Smooth muscle cell (in vitro differentiated cells): ENCODE measurements around the gene NIM1K. TPM values are rescaled to one million over a fixed set of nuclear protein-coding genes. Genes with fewer than 3 reads are reported as not detected.

Experiments
- DNase-seq: peaks from one replicate; lab custom pipeline; 2025; ENCODE audit not compliant: unreplicated experiment; lab: John Stamatoyannopoulos, UW
- H2AFZ ChIP-seq: fragments of 200-600 bp; sonication (generic); 2 replicates; pipeline ENCODE4 v1.6.0; 2016; ENCODE audit warnings: antibody characterized with exemption, low read depth, mild to moderate bottlenecking
- H3F3A ChIP-seq: fragments of 200-600 bp; sonication (generic); 2 replicates; pipeline ENCODE4 v1.6.0; 2017; ENCODE audit warnings: antibody characterized with exemption, low read depth
- H3K27ac ChIP-seq: fragments of 200-600 bp; sonication (generic); 2 replicates; pipeline ENCODE4 v1.5.1; 2016; ENCODE audit warnings: low read depth, mild to moderate bottlenecking
- H3K27me3 ChIP-seq: fragments of 200-600 bp; sonication (generic); 2 replicates; pipeline ENCODE4 v1.6.1; 2016; ENCODE audit warnings: low read depth, mild to moderate bottlenecking
- H3K36me3 ChIP-seq: fragments of 200-600 bp; sonication (generic); 2 replicates; pipeline ENCODE4 v1.5.1; 2016; ENCODE audit warnings: low read depth
- H3K4me1 ChIP-seq: fragments of 200-600 bp; sonication (generic); 2 replicates; pipeline ENCODE4 v1.5.1; 2016; ENCODE audit warnings: low read depth
- H3K4me2 ChIP-seq: fragments of 200-600 bp; sonication (generic); 2 replicates; pipeline ENCODE4 v1.6.0; 2016; ENCODE audit warnings: mild to moderate bottlenecking
- H3K4me3 ChIP-seq: fragments of 200-600 bp; sonication (generic); 2 replicates; pipeline ENCODE4 v1.5.1; 2016; ENCODE audit warnings: mild to moderate bottlenecking
- H3K79me2 ChIP-seq: fragments of 200-600 bp; sonication (generic); 2 replicates; pipeline ENCODE4 v1.6.0; 2016; ENCODE audit warnings: low read depth, mild to moderate bottlenecking
- H3K9ac ChIP-seq: fragments of 200-600 bp; sonication (generic); 2 replicates; pipeline ENCODE4 v1.6.0; 2016; ENCODE audit warnings: low read depth
- H3K9me3 ChIP-seq: fragments of 200-600 bp; sonication (generic); replicated peaks from 2 replicates; pipeline ENCODE4 v1.5.1; 2016; ENCODE audit warnings: low read depth
- H4K20me1 ChIP-seq: fragments of 200-600 bp; sonication (generic); 2 replicates; pipeline ENCODE4 v1.6.0; 2016; ENCODE audit warnings: low read depth
- CTCF ChIP-seq: fragments of 200-600 bp; sonication (generic); IDR thresholded peaks from 2 replicates; pipeline ENCODE4 v1.5.1; 2017; ENCODE audit warnings: borderline replicate concordance, mild to moderate bottlenecking, antibody characterized with exemption; ENCODE audit not compliant: insufficient read depth, poor library complexity, severe bottlenecking
- WGBS: methylation state at CpG from one replicate; pipeline ENCODE4 v1.1.7; 2016; ENCODE audit warnings: low lambda C conversion rate; 5-methylcytosine and 5-hydroxymethylcytosine counted together
- polyA plus RNA-seq: library from polyadenylated mRNA; unstranded; fragments of >200 nt; fragmentation: Nextera tagmentation; extraction: Ambion mirVana; gene quantifications from 2 replicates; pipeline ENCODE4 v1.2.1, GENCODE V29; 2016
- total RNA-seq: library from RNA; depleted of rRNA; stranded (reverse); fragments of >200 nt; gene quantifications from 2 replicates; pipeline ENCODE4 v1.2.3, GENCODE V29; 2014

NIM1K gene
- total and polyA plus RNA-seq, 2 experiments from 2014 or later: 0.17 to 0.54 TPM

GRCh38 chr5:43168175-43168574 is 23.9 kb upstream of the NIM1K start:
- Histone ChIP-seq H3K9ac (no peak overlapping the region), H3K4me1 (no peaks in the 10 kb centered on the region), H3K79me2 (peaks cover 2% of the 10 kb centered on the region), H3F3A (no peaks in the 10 kb centered on the region), H3K9me3 (no peaks in the 10 kb centered on the region), H4K20me1 (peaks cover 17% of the 10 kb centered on the region), H3K4me3 (no peak overlapping the region), H3K27me3 (no peaks in the 10 kb centered on the region), H3K27ac (no peak overlapping the region), H2AFZ (no peak overlapping the region), H3K36me3 (peaks cover 4% of the 10 kb centered on the region), H3K4me2 (no peak overlapping the region)
- WGBS: 94% methylated on average over 2 of the region's 2 CpGs
- no peak for TF ChIP-seq CTCF
- DNase-seq: no peak

GRCh38 chr5:43171451-43171850 is 20.6 kb upstream of the NIM1K start:
- H3K27me3 ChIP-seq: no peaks in the 10 kb centered on the region
- 97% methylated on average over 8 of the region's 8 CpGs for WGBS
- H3K4me1 ChIP-seq: no peaks in the 10 kb centered on the region
- no peak overlapping the region for H3K4me3 ChIP-seq
- H3K27ac ChIP-seq: no peak overlapping the region
- no peak for DNase-seq
- TF ChIP-seq CTCF: no peak
- peaks cover 15% of the 10 kb centered on the region for H3K36me3 ChIP-seq
- H2AFZ ChIP-seq: no peak overlapping the region
- H3F3A ChIP-seq: no peaks in the 10 kb centered on the region
- H3K9ac ChIP-seq: no peak overlapping the region
- peaks cover 5% of the 10 kb centered on the region for H3K79me2 ChIP-seq
- no peaks in the 10 kb centered on the region for H3K9me3 ChIP-seq
- peaks cover 14% of the 10 kb centered on the region for H4K20me1 ChIP-seq
- no peak overlapping the region for H3K4me2 ChIP-seq

DNA sequence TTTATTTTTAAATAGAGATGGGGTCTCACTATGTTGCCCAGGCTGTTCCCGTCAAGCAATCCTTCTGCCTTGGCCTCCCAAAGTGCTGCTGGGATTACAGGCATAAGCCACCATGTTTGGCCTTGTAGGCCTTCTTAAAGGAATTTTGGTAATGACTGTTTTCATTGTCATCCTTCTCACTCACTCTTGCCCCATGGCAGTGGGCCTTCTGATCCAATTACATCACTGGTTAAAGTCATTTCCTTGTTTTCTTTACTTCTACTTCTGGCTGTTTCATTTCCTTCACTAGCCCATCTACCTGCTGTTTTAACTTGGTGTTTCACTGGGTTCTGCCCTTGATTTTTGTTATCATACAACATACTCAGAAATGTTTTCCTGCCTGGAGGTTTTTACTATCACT is 20.1 kb upstream of the NIM1K start:
- no peak for TF ChIP-seq CTCF
- no peaks in the 10 kb centered on the region for H3F3A ChIP-seq

GRCh38 chr5:43172779-43173178 is 19.2 kb upstream of the NIM1K start:
- 97% methylated on average over 2 of the region's 2 CpGs for WGBS
- H3K27ac ChIP-seq: no peak overlapping the region

More for the DNA sequence above, 20.1 kb upstream of the NIM1K start:
- WGBS: 100% methylated on average over 1 of the region's 1 CpG
- Histone ChIP-seq H3K9ac (no peak overlapping the region), H3K9me3 (no peaks in the 10 kb centered on the region), H3K27me3 (no peaks in the 10 kb centered on the region), H4K20me1 (peaks cover 14% of the 10 kb centered on the region), H3K27ac (no peak overlapping the region), H3K4me3 (no peak overlapping the region), H3K79me2 (peaks cover 5% of the 10 kb centered on the region), H3K4me2 (no peak overlapping the region), H3K36me3 (peaks cover 15% of the 10 kb centered on the region), H3K4me1 (no peaks in the 10 kb centered on the region), H2AFZ (no peak overlapping the region)
- DNase-seq: no peak

More at GRCh38 chr5:43172779-43173178, 19.2 kb upstream of the NIM1K start:
- Histone ChIP-seq H4K20me1 (peaks cover 13% of the 10 kb centered on the region), H3K4me3 (no peak overlapping the region), H3K4me1 (no peaks in the 10 kb centered on the region), H3K9ac (no peak overlapping the region), H3F3A (no peaks in the 10 kb centered on the region), H3K36me3 (peaks cover 15% of the 10 kb centered on the region), H3K4me2 (no peak overlapping the region), H3K79me2 (peaks cover 5% of the 10 kb centered on the region), H2AFZ (no peak overlapping the region), H3K27me3 (no peaks in the 10 kb centered on the region), H3K9me3 (no peaks in the 10 kb centered on the region)
- DNase-seq: no peak
- TF ChIP-seq CTCF: no peak
